ENCODE measurements around the gene PARD6G.

- no peak for TF ChIP-seq CTCF (IDR thresholded peaks at IDR 0.05; ENCODE audit: low read depth, low read length, poor library complexity, severe bottlenecking)
- no peak for TF ChIP-seq EZH2phosphoT487 (IDR thresholded peaks at IDR 0.05; ENCODE audit: borderline replicate concordance, low read length)
Observed at GRCh38 chr18:80232710-80233109, 14.6 kb downstream of the PARD6G start.
